CD4-positive, alpha-beta T cell (primary cell): ENCODE data around the gene ATG16L1. TPM values are rescaled to one million over a fixed set of nuclear protein-coding genes. Genes with fewer than 3 reads are reported as not detected.

Experiments
- ATAC-seq: fragments of 200-7000 bp; cut with Tn5 transposase; one replicate; pipeline ENCODE4 v1.10.0; 2022; ENCODE audit warnings: mild to moderate bottlenecking; ENCODE audit not compliant: poor library complexity
- CTCF ChIA-PET: fragments of 350-600 bp; sonication (Branson Sonifier 250); formaldehyde crosslinking; loops from one replicate; lab custom pipeline; 2021; ENCODE audit warnings: antibody characterized with exemption, inconsistent platforms; lab: Charles Lee
- POLR2A ChIA-PET: fragments of 350-600 bp; sonication (Branson Sonifier 250); formaldehyde crosslinking; loops from one replicate; lab custom pipeline; 2021; ENCODE audit warnings: antibody characterized with exemption, inconsistent platforms; lab: Charles Lee
- DNase-seq, 14 experiments: peaks; one replicate each; pipeline ENCODE4 v3.0.0-alpha.2; 2013 to 2020; ENCODE audit warnings: mixed read lengths in 2 of 14
- H3K27ac ChIP-seq, 2 donors: one replicate each; pipeline versions ENCODE4 v1.5.1 to v1.7.0; 2013; ENCODE audit warnings: low read length in 2 of 2, low read depth in 1 of 2, mild to moderate bottlenecking in 1 of 2
- H3K27me3 ChIP-seq, 2 experiments: 1 replicate in 1 of 2; 2 replicates in 1 of 2; pipeline versions ENCODE4 v1.6.1 to v1.7.0; 2013; ENCODE audit warnings: low read length in 2 of 2, control low read depth in 1 of 2, mild to moderate bottlenecking in 1 of 2, moderate library complexity in 1 of 2; ENCODE audit not compliant: insufficient read depth in 2 of 2, control insufficient read depth in 1 of 2
- H3K36me3 ChIP-seq: one replicate; pipeline ENCODE4 v1.6.1; 2013; ENCODE audit warnings: low read length, control low read depth; ENCODE audit not compliant: insufficient read depth
- H3K4me1 ChIP-seq: one replicate; pipeline ENCODE4 v1.6.1; 2013; ENCODE audit warnings: low read length, control low read depth; ENCODE audit not compliant: insufficient read depth
- H3K4me3 ChIP-seq: one replicate; pipeline ENCODE4 v1.5.1; 2013; ENCODE audit warnings: mild to moderate bottlenecking, low read length, moderate library complexity
- H3K9me3 ChIP-seq, 2 experiments: 1 replicate in 1 of 2; 2 replicates in 1 of 2; pipeline versions ENCODE4 v1.6.1 to v1.7.0; 2013; ENCODE audit warnings: low read length in 2 of 2, mild to moderate bottlenecking in 2 of 2, control low read depth in 1 of 2, moderate library complexity in 1 of 2; ENCODE audit not compliant: control insufficient read depth in 1 of 2, insufficient read depth in 1 of 2
- H3K27ac Mint-ChIP-seq: one replicate; pipeline ENCODE4 v1.8.0; 2020; ENCODE audit warnings: mixed read lengths
- H3K27me3 Mint-ChIP-seq: one replicate; pipeline ENCODE4 v1.8.0; 2021; ENCODE audit warnings: mixed read lengths
- H3K36me3 Mint-ChIP-seq: one replicate; pipeline ENCODE4 v1.8.0; 2021; ENCODE audit warnings: low read depth, mixed read lengths
- H3K4me1 Mint-ChIP-seq: one replicate; pipeline ENCODE4 v1.8.0; 2021; ENCODE audit warnings: low read depth, mixed read lengths
- H3K4me3 Mint-ChIP-seq: one replicate; pipeline ENCODE4 v1.8.0; 2020; ENCODE audit warnings: mild to moderate bottlenecking, mixed read lengths
- H3K9me3 Mint-ChIP-seq: one replicate; pipeline ENCODE4 v1.8.0; 2020; ENCODE audit warnings: mixed read lengths
- CTCF ChIP-seq: fragments of 200-600 bp; IDR thresholded peaks from one replicate; pipeline ENCODE4 v1.8.0; 2022; ENCODE audit warnings: antibody characterized with exemption, mild to moderate bottlenecking
- intact Hi-C, 2 experiments: fragments of 100-400 bp; cut with DNase I in 1 of 2; cut with micrococcal nuclease in 1 of 2; formaldehyde crosslinking; loops; one replicate each; pipeline versions ENCODE4 v1.15.1 to v1.9.0; 2023 to 2025; cut with DNase I, micrococcal nuclease
- total RNA-seq, 174 experiments: library from RNA in 2 of 174; stranded (reverse) in 2 of 174; gene quantifications; one replicate each; pipeline ENCODE4 v1.2.3 and lab custom pipeline; 2021 to 2026

ATG16L1 gene
- total RNA-seq, 2 experiments from 2014 or later: 134 to 135 TPM

- Mint-ChIP-seq H3K36me3 (no peaks in the 10 kb centered on the region), H3K9me3 (no peaks in the 10 kb centered on the region), H3K4me1 (peaks cover 14% of the 10 kb centered on the region), H3K27me3 (no peaks in the 10 kb centered on the region), H3K4me3 (no peak overlapping the region), H3K27ac (no peak overlapping the region)
- Histone ChIP-seq H3K9me3 (no peaks in the 10 kb centered on the region), H3K4me1 (no peaks in the 10 kb centered on the region), H3K4me3 (no peak overlapping the region), H3K27ac (no peak overlapping the region), H3K36me3 (no peaks in the 10 kb centered on the region), H3K27me3 (no peaks in the 10 kb centered on the region)
- ChIA-PET POLR2A (interaction anchor here (3.5 kb wide), 1 partner anchor 11 kb away, joined by 13 read pairs; no protein-coding TSS in a partner anchor), CTCF (no interaction called here)
- intact Hi-C loops: no loop called here
- no peak for ATAC-seq
- DNase-seq: no peak
- TF ChIP-seq CTCF: no peak
Observed at GRCh38 chr2:233343171-233343705, 91.8 kb downstream of the ATG16L1 start.

Other genes with a start within 250 kb of the ATG16L1 start
- gene NGEF, start 238.4 kb upstream of the ATG16L1 start, total RNA-seq: not detected
- not detected for gene NEU2, start 219.0 kb upstream of the ATG16L1 start, total RNA-seq
- 100 to 1,000 TPM; 141 to 154 TPM for gene INPP5D, start 191.3 kb upstream of the ATG16L1 start, total RNA-seq
- gene SAG, start 56.1 kb downstream of the ATG16L1 start, total RNA-seq: under 1 TPM; 0.03 to 0.22 TPM
- 100 to 1,000 TPM; 147 to 156 TPM for gene DGKD, start 102.8 kb downstream of the ATG16L1 start, total RNA-seq